Activated CD4-positive, alpha-beta memory T cell treated with anti-CD3 and anti-CD28 coated beads for 36 hours (primary cell): ENCODE measurements around the gene PHACTR2. TPM values are rescaled to one million over a fixed set of nuclear protein-coding genes. Genes with fewer than 3 reads are reported as not detected.
A peak's percentile ranks its signal among the peaks of the same experiment; 100 is the strongest.
"Not testable (repeated sequence)": the region's sequence is repeated elsewhere in the genome, so short reads cannot be mapped to it uniquely, and the experiment has no call there.

Experiments used
- CTCF ChIA-PET: fragments of 350-600 bp; sonication (Branson Sonifier 250); formaldehyde crosslinking; loops from one replicate; lab custom pipeline; 2021; ENCODE audit warnings: antibody characterized with exemption, inconsistent platforms; lab: Charles Lee
- POLR2A ChIA-PET: fragments of 350-600 bp; sonication (Branson Sonifier 250); formaldehyde crosslinking; loops from one replicate; lab custom pipeline; 2021; ENCODE audit warnings: antibody characterized with exemption; lab: Charles Lee
- DNase-seq: peaks from one replicate; pipeline ENCODE4 v3.0.0-alpha.2; 2020
- H3K27ac Mint-ChIP-seq: one replicate; pipeline ENCODE4 v1.8.0; 2021; ENCODE audit warnings: mixed read lengths
- H3K27me3 Mint-ChIP-seq: one replicate; pipeline ENCODE4 v1.8.0; 2021; ENCODE audit warnings: mixed read lengths
- H3K36me3 Mint-ChIP-seq: one replicate; pipeline ENCODE4 v1.8.0; 2021; ENCODE audit warnings: mixed read lengths
- H3K4me1 Mint-ChIP-seq: one replicate; pipeline ENCODE4 v1.8.0; 2021; ENCODE audit warnings: low read depth, mixed read lengths
- H3K4me3 Mint-ChIP-seq: one replicate; pipeline ENCODE4 v1.8.0; 2021; ENCODE audit warnings: mild to moderate bottlenecking, mixed read lengths
- H3K9me3 Mint-ChIP-seq: one replicate; pipeline ENCODE4 v1.8.0; 2021; ENCODE audit warnings: mixed read lengths
- intact Hi-C: fragments of 100-400 bp; cut with micrococcal nuclease; formaldehyde crosslinking; loops from one replicate; pipeline ENCODE4 v1.15.1; 2023
- total RNA-seq, 2 experiments: library from RNA; stranded (reverse); gene quantifications; one replicate each; pipeline ENCODE4 v1.2.3, GENCODE V29; 2021

The PHACTR2 gene
- 10 to 100 TPM; 26.1 to 28.1 TPM for total RNA-seq

GRCh38 chr6:143677891-143678791, at the start of gene PHACTR2:
Gene PHACTR2, plus strand, starts transcription at chr6:143677965. Its CDS starts 199 bp downstream, at chr6:143678164.
- DNase-seq: peak; percentile 74
- Mint-ChIP-seq H3K9me3 (peaks cover 13% of the 10 kb centered on the region), H3K27ac (no peak within 1 kb of the TSS), H3K4me1 (peaks cover 35% of the 10 kb centered on the region), H3K4me3 (peak within 1 kb of the TSS; percentile 72), H3K27me3 (no peaks in the 10 kb centered on the region), H3K36me3 (peaks cover 6% of the 10 kb centered on the region)
- intact Hi-C loops: loop anchor here (5.0 kb wide), 1 partner anchor 129 kb away; no protein-coding TSS in a partner anchor
- POLR2A ChIA-PET: no interaction called here
- CTCF ChIA-PET: interaction anchor here (0.5 kb wide), 1 partner anchor 105 kb away, joined by 3 read pairs; no protein-coding TSS in a partner anchor

GRCh38 chr6:143629104-143630080, 48.4 kb upstream of the PHACTR2 start:
- Mint-ChIP-seq H3K9me3 (peaks cover 3% of the 10 kb centered on the region), H3K4me1 (peaks cover 45% of the 10 kb centered on the region), H3K27ac (no peak overlapping the region), H3K4me3 (no peak overlapping the region), H3K36me3 (peaks cover 7% of the 10 kb centered on the region), H3K27me3 (no peaks in the 10 kb centered on the region)
- no peak for DNase-seq
- intact Hi-C loops: no loop called here
- CTCF ChIA-PET: no interaction called here
- POLR2A ChIA-PET: interaction anchor here (0.7 to 1.2 kb wide), 2 partner anchors 14 to 177 kb away, joined by 3 read pairs; no protein-coding TSS in a partner anchor

DNA sequence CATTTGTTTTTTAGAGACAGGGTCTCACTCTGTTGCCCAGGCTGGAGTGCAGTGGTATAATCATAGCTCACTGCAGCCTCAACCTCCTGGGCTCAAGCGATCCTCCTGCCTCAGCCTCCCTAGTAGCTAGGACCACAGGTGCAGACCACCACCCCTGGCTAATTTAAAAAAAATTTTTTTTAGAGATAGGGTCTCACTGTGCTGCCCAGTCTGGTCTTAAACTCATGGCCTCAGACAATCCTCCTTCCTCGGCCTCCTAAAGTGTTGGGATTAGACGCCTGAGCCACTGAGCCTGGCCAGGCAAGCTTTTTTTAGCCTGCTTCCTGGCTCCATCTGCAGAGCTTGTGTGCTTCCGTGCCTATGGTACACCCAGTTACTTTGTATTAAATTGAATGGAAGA, 46.6 kb upstream of the PHACTR2 start:
- H3K4me3 Mint-ChIP-seq, POLR2A ChIA-PET, CTCF ChIA-PET, H3K27me3 Mint-ChIP-seq, H3K36me3 Mint-ChIP-seq, H3K9me3 Mint-ChIP-seq, intact Hi-C loops, H3K27ac Mint-ChIP-seq, DNase-seq: not testable (repeated sequence)
- peaks cover 39% of the 10 kb centered on the region for H3K4me1 Mint-ChIP-seq

GRCh38 chr6:143632894-143633293, 44.9 kb upstream of the PHACTR2 start:
- Mint-ChIP-seq H3K9me3 (peaks cover 3% of the 10 kb centered on the region), H3K4me3 (no peak overlapping the region), H3K27ac (no peak overlapping the region)

DNA sequence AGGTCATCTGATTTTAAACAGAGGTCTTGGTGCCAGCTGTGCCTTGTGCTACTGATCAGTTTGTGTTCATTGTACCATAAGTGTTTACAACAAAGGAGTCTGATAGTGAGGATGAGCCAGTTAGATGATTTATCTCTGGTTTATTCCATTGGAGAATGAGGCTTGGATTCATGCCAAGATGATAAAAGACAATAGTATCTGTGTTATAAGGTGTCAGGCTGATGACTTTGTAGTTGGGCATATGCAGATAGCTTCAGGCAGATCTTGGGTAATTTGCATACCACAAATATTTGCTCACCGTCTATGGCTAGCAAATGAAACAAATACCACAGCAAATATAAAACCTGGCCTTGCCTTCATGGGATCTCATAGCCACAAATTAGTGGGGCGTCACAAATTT, 43.3 kb upstream of the PHACTR2 start:
- ChIA-PET CTCF (interaction anchor here (0.7 to 1.6 kb wide), 2 partner anchors 59 to 336 kb away, joined by 5 to 6 read pairs; no protein-coding TSS in a partner anchor), POLR2A (no interaction called here)
- H3K36me3 Mint-ChIP-seq: peaks cover 6% of the 10 kb centered on the region
- H3K4me3 Mint-ChIP-seq: no peak overlapping the region
- peaks cover 2% of the 10 kb centered on the region for H3K9me3 Mint-ChIP-seq
- H3K27ac Mint-ChIP-seq: no peak overlapping the region
- no peak for DNase-seq
- H3K27me3 Mint-ChIP-seq: no peaks in the 10 kb centered on the region
- peaks cover 23% of the 10 kb centered on the region for H3K4me1 Mint-ChIP-seq
- intact Hi-C loops: no loop called here

More at GRCh38 chr6:143632894-143633293, 44.9 kb upstream of the PHACTR2 start:
- intact Hi-C loops: no loop called here
- CTCF ChIA-PET: no interaction called here
- no peaks in the 10 kb centered on the region for H3K27me3 Mint-ChIP-seq
- POLR2A ChIA-PET: no interaction called here
- peaks cover 36% of the 10 kb centered on the region for H3K4me1 Mint-ChIP-seq
- DNase-seq: no peak
- H3K36me3 Mint-ChIP-seq: peaks cover 7% of the 10 kb centered on the region

GRCh38 chr6:143637691-143638090, 40.1 kb upstream of the PHACTR2 start:
- H3K36me3 Mint-ChIP-seq: peaks cover 5% of the 10 kb centered on the region
- no peak for DNase-seq
- no peak overlapping the region for H3K4me3 Mint-ChIP-seq
- CTCF ChIA-PET: no interaction called here
- no peaks in the 10 kb centered on the region for H3K9me3 Mint-ChIP-seq
- intact Hi-C loops: no loop called here
- peaks cover 16% of the 10 kb centered on the region for H3K4me1 Mint-ChIP-seq
- POLR2A ChIA-PET: no interaction called here
- H3K27ac Mint-ChIP-seq: no peak overlapping the region
- H3K27me3 Mint-ChIP-seq: no peaks in the 10 kb centered on the region

DNA sequence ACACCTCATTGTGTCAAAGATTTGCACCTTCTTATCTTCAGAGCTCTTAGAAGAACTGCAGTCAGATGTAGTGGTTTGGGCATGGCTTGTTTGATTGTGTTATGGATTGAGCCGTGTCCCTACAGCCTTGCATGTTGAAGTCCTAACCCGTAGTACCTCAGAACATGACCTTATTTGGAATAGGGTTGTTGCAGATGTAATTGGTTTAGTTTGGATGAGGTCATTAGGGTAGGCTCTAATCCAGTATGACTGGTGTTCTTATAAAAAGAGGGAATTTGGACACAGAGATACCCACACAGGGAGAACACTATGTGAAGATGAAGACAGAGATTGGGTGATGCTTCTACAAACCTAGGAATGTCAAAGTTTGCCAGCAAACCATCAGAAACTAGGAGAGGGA, 35.4 kb upstream of the PHACTR2 start:
- peaks cover 12% of the 10 kb centered on the region for H3K4me1 Mint-ChIP-seq
- peaks cover 5% of the 10 kb centered on the region for H3K9me3 Mint-ChIP-seq
- no peak overlapping the region for H3K4me3 Mint-ChIP-seq
- peaks cover 6% of the 10 kb centered on the region for H3K36me3 Mint-ChIP-seq
- ChIA-PET CTCF (no interaction called here), POLR2A (no interaction called here)
- intact Hi-C loops: no loop called here
- no peak overlapping the region for H3K27ac Mint-ChIP-seq
- H3K27me3 Mint-ChIP-seq: no peaks in the 10 kb centered on the region
- no peak for DNase-seq

- CTCF ChIA-PET: interaction anchor here (0.6 kb wide), 1 partner anchor 26 kb away, joined by 3 read pairs; no protein-coding TSS in a partner anchor
- no peak overlapping the region for H3K27ac Mint-ChIP-seq
These were observed 30.6 kb upstream of the PHACTR2 start for GRCh38 chr6:143647191-143647590.

DNA sequence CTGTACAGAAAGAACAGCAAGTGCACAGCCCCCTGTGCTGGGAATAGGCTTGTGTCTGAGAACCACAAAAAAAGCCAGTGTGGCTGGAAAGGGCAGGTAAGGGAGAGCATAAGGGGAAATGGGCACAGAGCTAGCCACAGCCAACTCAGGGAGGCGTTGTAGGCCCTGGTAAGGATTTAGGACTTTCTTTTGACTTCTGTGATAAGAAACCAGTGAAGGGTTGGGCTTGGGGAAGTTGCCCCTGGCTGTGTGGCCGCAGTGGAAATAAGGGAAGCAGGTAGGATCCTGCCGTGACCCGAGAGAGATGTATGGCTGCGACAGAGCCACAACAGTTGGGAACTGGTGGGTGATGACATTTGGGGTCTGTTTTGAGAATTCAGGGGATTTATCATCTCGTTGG, 30.0 kb upstream of the PHACTR2 start:
- peaks cover 16% of the 10 kb centered on the region for H3K9me3 Mint-ChIP-seq
- H3K27me3 Mint-ChIP-seq: no peaks in the 10 kb centered on the region
- H3K36me3 Mint-ChIP-seq: peaks cover 14% of the 10 kb centered on the region
- DNase-seq: no peak
- CTCF ChIA-PET: interaction anchor here (0.6 kb wide), 1 partner anchor 26 kb away, joined by 3 read pairs; no protein-coding TSS in a partner anchor
- H3K4me3 Mint-ChIP-seq: no peak overlapping the region
- POLR2A ChIA-PET: no interaction called here
- no peak overlapping the region for H3K27ac Mint-ChIP-seq
- intact Hi-C loops: no loop called here
- H3K4me1 Mint-ChIP-seq: peaks cover 18% of the 10 kb centered on the region

More at GRCh38 chr6:143647191-143647590, 30.6 kb upstream of the PHACTR2 start:
- H3K36me3 Mint-ChIP-seq: peaks cover 14% of the 10 kb centered on the region
- intact Hi-C loops: no loop called here
- POLR2A ChIA-PET: no interaction called here
- H3K9me3 Mint-ChIP-seq: peaks cover 16% of the 10 kb centered on the region
- no peak overlapping the region for H3K4me3 Mint-ChIP-seq
- no peak for DNase-seq
- peaks cover 18% of the 10 kb centered on the region for H3K4me1 Mint-ChIP-seq
- no peaks in the 10 kb centered on the region for H3K27me3 Mint-ChIP-seq

GRCh38 chr6:143649319-143649718, 28.4 kb upstream of the PHACTR2 start:
- DNase-seq, intact Hi-C loops, POLR2A ChIA-PET, H3K27ac Mint-ChIP-seq, CTCF ChIA-PET, H3K4me3 Mint-ChIP-seq, H3K27me3 Mint-ChIP-seq: not testable (repeated sequence)
- Mint-ChIP-seq H3K9me3 (peaks cover 18% of the 10 kb centered on the region), H3K4me1 (peaks cover 18% of the 10 kb centered on the region), H3K36me3 (peaks cover 14% of the 10 kb centered on the region)

GRCh38 chr6:143651328-143651727, 26.4 kb upstream of the PHACTR2 start:
- DNase-seq, intact Hi-C loops, POLR2A ChIA-PET, H3K27ac Mint-ChIP-seq, H3K27me3 Mint-ChIP-seq, CTCF ChIA-PET, H3K4me3 Mint-ChIP-seq: not testable (repeated sequence)
- peaks cover 19% of the 10 kb centered on the region for H3K9me3 Mint-ChIP-seq
- peaks cover 17% of the 10 kb centered on the region for H3K4me1 Mint-ChIP-seq
- peaks cover 16% of the 10 kb centered on the region for H3K36me3 Mint-ChIP-seq
